Osteoblast (primary cell): Measurements from ENCODE around the gene OR2S2. TPM values are rescaled to one million over a fixed set of nuclear protein-coding genes. Genes with fewer than 3 reads are reported as not detected.
"Not testable (repeated sequence)": the region's sequence is repeated elsewhere in the genome, so short reads cannot be mapped to it uniquely, and the experiment has no call there.

ENCODE experiments used
- DNase-seq: peaks from one replicate; pipeline ENCODE4 v3.0.0; 2011; ENCODE audit warnings: low spot score, mixed read lengths; ENCODE audit not compliant: insufficient read length; ENCODE audit errors: missing footprints
- H2AFZ ChIP-seq: 2 replicates; pipeline ENCODE4 v1.6.0; 2011; ENCODE audit warnings: mild to moderate bottlenecking, low read length
- H3K27ac ChIP-seq: 2 replicates; pipeline ENCODE4 v1.5.1; 2011; ENCODE audit warnings: mild to moderate bottlenecking, low read depth, low read length, moderate library complexity
- H3K27me3 ChIP-seq: 2 replicates; pipeline ENCODE4 v1.6.0; 2012; ENCODE audit warnings: mild to moderate bottlenecking, control low read depth, inconsistent platforms, low read length, moderate library complexity; ENCODE audit not compliant: insufficient read depth
- H3K36me3 ChIP-seq: 2 replicates; pipeline ENCODE4 v1.5.1; 2011; ENCODE audit warnings: mild to moderate bottlenecking, low read length, control low read depth, moderate library complexity; ENCODE audit not compliant: insufficient read depth
- H3K4me1 ChIP-seq: 2 replicates; pipeline ENCODE4 v1.5.1; 2011; ENCODE audit warnings: mild to moderate bottlenecking, low read length, control low read depth, moderate library complexity; ENCODE audit not compliant: insufficient read depth
- H3K4me2 ChIP-seq: 2 replicates; pipeline ENCODE4 v1.6.0; 2011; ENCODE audit warnings: mild to moderate bottlenecking, low read length; ENCODE audit not compliant: insufficient read depth
- H3K4me3 ChIP-seq: fragments of 200-600 bp; sonication (generic); 3 replicates; pipeline ENCODE4 v1.5.1; 2012; ENCODE audit warnings: mild to moderate bottlenecking, low read length, inconsistent platforms; ENCODE audit not compliant: insufficient read depth
- H3K79me2 ChIP-seq: 2 replicates; pipeline ENCODE4 v1.6.0; 2012; ENCODE audit warnings: mild to moderate bottlenecking, low read length, control low read depth, inconsistent platforms; ENCODE audit not compliant: insufficient read depth
- H3K9me3 ChIP-seq: 2 replicates; pipeline ENCODE4 v1.5.1; 2011; ENCODE audit warnings: low read depth, low read length, control low read depth
- H4K20me1 ChIP-seq: 2 replicates; pipeline ENCODE4 v1.6.0; 2012; ENCODE audit warnings: mild to moderate bottlenecking, low read length, control low read depth; ENCODE audit not compliant: insufficient read depth
- total RNA-seq: library from RNA; depleted of rRNA; stranded (reverse); fragments of >200 nt; gene quantifications from 2 replicates; pipeline ENCODE4 v1.2.3, GENCODE V29; 2012
- TF ChIP-seq, protein P1 (sequence below): IDR thresholded peaks from 2 replicates; pipeline ENCODE4 v1.5.1; 2011; ENCODE audit warnings: mild to moderate bottlenecking, low read depth, low read length, moderate library complexity; ENCODE audit errors: extremely low read depth

The OR2S2 gene
- total RNA-seq, 1 donor = under 0.01 TPM

DNA sequence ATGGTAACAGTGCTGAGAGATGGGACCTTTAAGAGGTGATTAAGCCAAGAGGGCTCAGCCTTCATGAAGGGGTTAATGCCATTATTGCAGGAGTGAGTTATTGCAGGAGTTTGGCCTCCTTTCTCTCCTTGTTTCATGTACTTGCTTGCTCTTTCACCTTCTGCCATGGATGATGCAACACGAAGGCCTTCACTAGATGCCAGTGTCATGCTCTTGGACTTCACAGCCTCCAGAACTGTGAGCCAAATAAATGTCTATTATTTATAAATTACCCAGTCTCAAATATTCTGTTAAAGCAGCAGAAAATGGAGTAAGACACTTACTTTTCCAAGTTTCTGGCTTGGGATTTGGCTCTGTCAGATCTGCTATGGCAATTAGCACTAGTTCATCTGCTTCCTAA, 40.4 kb upstream of the OR2S2 start:
- no peaks in the 10 kb centered on the region for H3K9me3 ChIP-seq
- H3K79me2 ChIP-seq = no peaks in the 10 kb centered on the region
- no peak overlapping the region for H3K4me3 ChIP-seq
- no peaks in the 10 kb centered on the region for H4K20me1 ChIP-seq
- no peak for DNase-seq
- peaks cover 21% of the 10 kb centered on the region for H3K4me1 ChIP-seq
- H3K4me2 ChIP-seq = no peak overlapping the region
- no peak overlapping the region for H2AFZ ChIP-seq
- H3K27me3 ChIP-seq = no peaks in the 10 kb centered on the region
- H3K27ac ChIP-seq = no peak overlapping the region
- no peaks in the 10 kb centered on the region for H3K36me3 ChIP-seq
- TF ChIP-seq, protein P1, sequence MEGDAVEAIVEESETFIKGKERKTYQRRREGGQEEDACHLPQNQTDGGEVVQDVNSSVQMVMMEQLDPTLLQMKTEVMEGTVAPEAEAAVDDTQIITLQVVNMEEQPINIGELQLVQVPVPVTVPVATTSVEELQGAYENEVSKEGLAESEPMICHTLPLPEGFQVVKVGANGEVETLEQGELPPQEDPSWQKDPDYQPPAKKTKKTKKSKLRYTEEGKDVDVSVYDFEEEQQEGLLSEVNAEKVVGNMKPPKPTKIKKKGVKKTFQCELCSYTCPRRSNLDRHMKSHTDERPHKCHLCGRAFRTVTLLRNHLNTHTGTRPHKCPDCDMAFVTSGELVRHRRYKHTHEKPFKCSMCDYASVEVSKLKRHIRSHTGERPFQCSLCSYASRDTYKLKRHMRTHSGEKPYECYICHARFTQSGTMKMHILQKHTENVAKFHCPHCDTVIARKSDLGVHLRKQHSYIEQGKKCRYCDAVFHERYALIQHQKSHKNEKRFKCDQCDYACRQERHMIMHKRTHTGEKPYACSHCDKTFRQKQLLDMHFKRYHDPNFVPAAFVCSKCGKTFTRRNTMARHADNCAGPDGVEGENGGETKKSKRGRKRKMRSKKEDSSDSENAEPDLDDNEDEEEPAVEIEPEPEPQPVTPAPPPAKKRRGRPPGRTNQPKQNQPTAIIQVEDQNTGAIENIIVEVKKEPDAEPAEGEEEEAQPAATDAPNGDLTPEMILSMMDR = no peak

DNA sequence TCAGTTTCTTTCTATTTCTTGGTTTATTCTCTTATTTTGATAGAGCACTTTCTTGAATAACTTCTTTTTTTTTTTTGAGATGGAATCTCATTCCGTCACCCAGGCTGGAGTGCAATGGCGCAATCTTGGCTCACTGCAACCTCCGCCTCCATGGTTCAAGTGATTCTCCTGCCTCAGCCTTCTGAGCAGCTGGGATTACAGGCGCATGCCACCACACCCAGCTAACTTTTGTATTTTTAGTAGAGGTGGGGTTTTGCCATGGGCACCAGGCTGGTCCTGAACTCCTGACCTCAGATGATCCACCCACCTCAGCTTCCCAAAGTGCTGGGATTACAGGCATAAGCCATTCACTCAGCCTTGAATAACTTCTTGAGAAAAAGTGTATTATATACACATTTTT, 39.1 kb upstream of the OR2S2 start:
- DNase-seq, H3K36me3 ChIP-seq, H3K9me3 ChIP-seq, H3K79me2 ChIP-seq, H3K4me3 ChIP-seq, H4K20me1 ChIP-seq, H3K27me3 ChIP-seq: not testable (repeated sequence)
- peak overlapping the region; percentile 60 for H3K27ac ChIP-seq
- H3K4me2 ChIP-seq = peak overlapping the region; percentile 40
- peak overlapping the region; percentile 40 for H2AFZ ChIP-seq
- peaks cover 21% of the 10 kb centered on the region for H3K4me1 ChIP-seq

DNA sequence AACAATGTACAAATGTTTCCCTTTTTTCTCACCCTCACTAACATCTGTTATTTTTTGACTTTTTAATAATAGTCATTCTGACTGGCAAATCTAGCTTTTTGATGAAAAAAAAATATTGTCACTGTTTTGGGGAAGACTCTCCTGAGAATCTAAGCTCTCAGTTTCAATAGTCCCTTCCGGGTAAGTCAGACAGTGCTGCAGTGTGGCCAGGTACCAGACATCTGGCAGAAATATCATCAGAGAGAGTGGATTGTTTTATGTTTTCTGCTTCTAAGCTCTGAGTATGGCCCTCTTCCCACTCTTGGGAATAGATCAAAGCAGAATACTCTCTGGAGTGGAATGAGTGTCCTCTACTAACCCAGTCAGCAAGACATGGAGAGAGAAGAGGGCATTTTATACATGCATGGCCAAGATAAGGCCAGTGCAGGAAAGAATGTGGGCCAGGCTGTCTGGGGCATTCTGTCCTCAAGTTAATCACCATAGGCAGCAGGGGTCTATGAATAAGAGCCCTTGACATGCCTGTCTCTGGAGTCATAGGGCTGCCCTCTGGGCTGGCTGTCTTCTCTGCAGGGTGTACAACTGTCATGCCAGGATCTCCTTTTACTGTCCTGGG, 38.5 kb upstream of the OR2S2 start:
- H3K27me3 ChIP-seq = no peaks in the 10 kb centered on the region
- peak overlapping the region; percentile 40 for H3K4me2 ChIP-seq
- no peaks in the 10 kb centered on the region for H3K9me3 ChIP-seq
- no peak overlapping the region for H3K4me3 ChIP-seq
- H4K20me1 ChIP-seq = no peaks in the 10 kb centered on the region
- DNase-seq = peak; percentile 46
- H3K36me3 ChIP-seq = no peaks in the 10 kb centered on the region
- TF ChIP-seq, protein P1 = no peak
- H3K4me1 ChIP-seq = peaks cover 21% of the 10 kb centered on the region
- H2AFZ ChIP-seq = peak overlapping the region; percentile 40
- no peaks in the 10 kb centered on the region for H3K79me2 ChIP-seq
- H3K27ac ChIP-seq = peak overlapping the region; percentile 60

DNA sequence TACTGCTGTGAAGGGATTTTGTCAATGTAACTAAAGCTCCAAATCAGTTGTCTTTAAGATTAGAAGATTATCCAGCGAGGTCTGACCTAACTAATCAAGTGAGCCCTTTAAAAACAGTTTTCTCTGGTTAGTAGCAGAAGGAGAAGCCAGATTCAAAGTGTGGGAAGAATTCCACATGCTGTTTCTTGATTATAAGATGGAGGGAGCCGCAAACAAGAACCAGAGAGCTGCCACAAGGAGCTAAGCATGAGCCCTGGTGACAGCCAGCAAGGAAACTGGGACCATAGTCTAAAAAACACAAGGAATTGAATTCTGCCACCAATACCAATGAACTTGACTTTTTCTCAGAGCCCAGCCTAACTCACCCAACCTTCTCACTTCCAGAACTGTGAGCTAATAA, 37.0 kb upstream of the OR2S2 start:
- TF ChIP-seq, protein P1 = no peak
- no peak for DNase-seq

More for the DNA sequence above, 37.0 kb upstream of the OR2S2 start:
- Histone ChIP-seq H3K4me1 (peaks cover 21% of the 10 kb centered on the region), H3K4me3 (no peak overlapping the region), H2AFZ (peak overlapping the region; percentile 48), H3K9me3 (no peaks in the 10 kb centered on the region), H3K4me2 (no peak overlapping the region), H4K20me1 (no peaks in the 10 kb centered on the region), H3K79me2 (no peaks in the 10 kb centered on the region), H3K36me3 (no peaks in the 10 kb centered on the region), H3K27ac (no peak overlapping the region), H3K27me3 (peaks cover 2% of the 10 kb centered on the region)
